Right ventricle myocardium inferior (tissue), 1 donor: ENCODE results near the gene LIMS2. TPM values are rescaled to one million over a fixed set of nuclear protein-coding genes. Genes with fewer than 3 reads are reported as not detected.

ENCODE experiments used
- ATAC-seq: fragments of 200-7000 bp; cut with Tn5 transposase; one replicate; pipeline ENCODE4 v1.9.1; 2020; ENCODE audit warnings: mild to moderate bottlenecking, moderate library complexity
- DNase-seq: peaks from one replicate; pipeline ENCODE4 v3.0.0; 2021; ENCODE audit errors: missing footprints
- intact Hi-C: fragments of 100-400 bp; cut with DNase I; formaldehyde crosslinking; loops from one replicate; pipeline ENCODE4 v1.11.0; 2022
- total RNA-seq: library from RNA; stranded (reverse); fragmentation: NEBNext Ultra II Directional; extraction: Animal tissue kit (Norgen Biotek cat#: 25700); gene quantifications from one replicate; pipeline ENCODE4 v1.2.1, GENCODE V29; 2021
- donor health status: DM: no; HTN: yes; CAD: no; lungs with severe emphysema.

LIMS2 gene
- total RNA-seq, 1 donor from 2014 or later = 260 TPM

DNA sequence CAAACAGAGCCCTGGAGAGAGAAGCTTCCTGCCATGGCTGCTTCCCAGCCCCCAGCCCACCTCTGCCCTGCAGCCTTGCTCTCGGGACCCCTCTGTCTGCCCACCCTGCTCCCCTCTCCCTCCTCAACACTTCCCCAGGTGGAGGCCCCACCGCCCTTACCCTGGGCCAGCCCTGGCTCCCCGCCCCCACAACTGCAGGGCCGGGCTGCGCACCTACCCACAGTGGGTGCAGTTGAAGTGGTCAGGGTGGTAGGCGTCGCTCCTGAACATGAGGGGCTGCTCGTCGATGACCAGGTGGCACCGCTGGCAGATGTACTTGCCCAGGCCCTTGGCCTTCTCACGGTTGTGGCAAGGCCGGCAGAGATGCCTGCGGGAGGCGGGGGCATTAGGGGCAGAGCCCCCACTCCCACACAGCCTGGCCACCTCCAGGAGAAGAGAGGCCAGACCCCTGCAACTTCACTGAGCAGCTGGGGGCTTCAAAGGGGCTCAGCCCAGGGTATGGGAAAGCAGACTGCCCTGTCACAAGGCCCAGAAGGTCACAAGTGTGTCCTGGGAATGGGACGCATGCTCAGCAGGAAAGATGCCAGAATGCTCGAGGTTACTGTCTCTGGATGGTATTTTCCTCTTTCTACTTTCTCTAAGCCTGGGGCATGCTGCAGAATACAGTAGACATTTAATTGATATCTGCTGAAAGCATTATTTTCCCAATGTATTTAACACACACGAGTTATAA is 32.5 kb downstream of the LIMS2 start:
- no peak for DNase-seq
- intact Hi-C loops = no loop called here
- no peak for ATAC-seq

DNA sequence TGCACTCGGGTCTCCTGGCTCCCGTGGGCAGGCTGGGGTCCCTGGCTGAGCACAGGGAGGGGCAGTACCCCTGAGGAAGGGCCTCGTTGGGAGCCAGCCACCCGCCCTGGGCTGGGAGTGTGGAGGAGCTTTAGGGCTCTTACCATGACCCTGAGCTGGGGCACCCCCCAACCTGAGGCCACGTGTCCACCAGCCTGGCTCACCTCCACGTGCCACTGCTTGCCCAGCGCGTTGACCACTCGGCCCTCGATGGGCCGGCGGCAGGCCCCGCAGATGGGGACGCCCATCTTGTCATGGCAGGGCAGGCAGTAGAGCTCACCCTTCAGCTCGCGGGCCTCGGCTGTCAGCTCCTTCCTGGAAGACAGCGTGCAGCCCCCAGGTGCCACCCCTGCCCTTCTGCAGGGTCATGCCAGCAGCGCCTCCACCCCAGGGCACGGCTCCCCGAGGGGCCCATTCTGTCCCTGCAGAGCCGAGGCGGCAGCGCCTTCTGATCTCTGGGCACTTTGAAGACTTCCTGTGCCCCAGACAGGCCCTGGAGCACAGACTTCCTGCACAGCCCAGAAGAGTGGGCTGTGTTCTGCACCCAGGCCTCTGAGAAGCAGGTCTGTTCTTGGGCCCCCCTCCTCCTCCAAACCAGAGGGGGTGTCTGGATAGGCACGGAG is 33.4 kb downstream of the LIMS2 start:
- DNase-seq = no peak
- ATAC-seq = no peak
- intact Hi-C loops = no loop called here

- intact Hi-C loops = no loop called here
- DNase-seq (no peak), ATAC-seq (no peak)
Observed at GRCh38 chr2:127641133-127641532, 34.2 kb downstream of the LIMS2 start.

DNA sequence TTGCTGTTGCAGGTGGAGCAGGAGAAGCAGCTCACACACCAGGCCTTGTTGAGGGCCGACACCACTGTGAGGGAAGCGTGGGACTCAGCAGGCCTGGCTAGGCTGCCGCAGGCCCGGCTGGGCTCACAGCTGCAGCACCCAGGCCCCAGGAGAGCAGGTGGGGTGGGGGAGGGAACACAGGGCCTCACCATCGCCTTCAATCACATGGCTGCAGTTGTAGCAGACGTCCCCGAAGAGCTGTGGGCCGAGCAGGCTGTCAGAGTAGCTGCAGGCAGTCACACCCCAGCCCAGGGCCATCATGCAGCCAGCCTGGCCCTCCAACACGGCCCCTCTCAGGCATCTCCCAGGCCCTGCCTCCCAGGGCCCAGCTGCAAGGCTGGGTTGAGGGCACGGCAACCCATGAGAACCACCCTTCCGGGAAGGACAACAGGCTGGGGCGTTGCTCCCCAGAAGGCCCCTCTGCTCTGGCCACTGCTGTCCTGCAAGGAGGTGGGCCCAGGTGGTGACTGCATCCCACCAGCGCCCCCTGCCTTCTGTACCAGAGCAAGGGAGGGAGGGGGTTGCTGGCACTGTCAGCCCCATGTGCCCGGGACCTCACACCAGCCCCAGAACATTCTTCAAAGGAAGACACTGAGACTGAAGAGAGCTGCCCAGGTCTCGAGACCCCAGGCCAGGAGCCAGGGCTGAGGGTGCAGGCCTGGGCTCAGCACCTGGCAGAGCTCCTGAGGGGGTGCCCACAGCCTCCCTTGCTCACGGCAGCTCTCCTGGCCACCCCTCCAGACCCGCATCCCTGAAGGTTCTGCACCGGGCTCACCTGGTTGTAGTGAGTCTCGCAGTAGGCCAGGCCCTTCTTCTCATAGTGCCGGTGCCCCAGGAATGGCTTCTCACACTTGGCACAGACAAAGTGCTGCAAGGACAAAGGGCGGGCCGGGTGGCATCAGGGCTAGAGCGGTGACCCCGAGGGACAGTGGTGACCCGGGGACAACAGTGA is 35.0 kb downstream of the LIMS2 start:
- DNase-seq (no peak), ATAC-seq (no peak)
- intact Hi-C loops = no loop called here

DNA sequence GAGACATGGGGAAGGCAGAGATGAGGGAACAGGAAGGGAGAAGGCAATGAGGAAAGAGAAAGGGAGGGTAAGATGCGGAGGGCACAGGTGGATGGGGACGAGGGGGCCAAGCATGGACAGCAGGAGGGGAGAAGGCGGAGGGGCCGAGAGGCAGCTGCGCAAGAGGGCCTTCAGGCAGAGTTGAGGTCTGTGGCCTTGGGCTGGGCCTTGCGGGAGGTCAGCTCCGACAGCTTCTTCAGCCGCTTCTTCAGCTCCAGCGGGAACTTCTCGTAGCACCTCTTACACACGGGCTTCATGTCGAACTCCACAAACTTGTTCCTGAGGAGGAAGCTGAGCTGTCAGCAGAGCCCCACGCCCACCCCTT is 36.2 kb downstream of the LIMS2 start:
- ATAC-seq (no peak), DNase-seq (no peak)
- intact Hi-C loops = loop anchor here (5.0 kb wide), 1 partner anchor 33 kb away; no protein-coding TSS in a partner anchor

GRCh38 chr2:127638361-127639110 is 36.8 kb downstream of the LIMS2 start:
- no peak for ATAC-seq
- intact Hi-C loops = loop anchor here (5.0 kb wide), 1 partner anchor 34 kb away; no protein-coding TSS in a partner anchor
- DNase-seq = no peak

GRCh38 chr2:127637725-127638252 is 37.5 kb downstream of the LIMS2 start:
- intact Hi-C loops = loop anchor here (5.0 kb wide), 1 partner anchor 35 kb away; no protein-coding TSS in a partner anchor

GRCh38 chr2:127637236-127637630 is 38.1 kb downstream of the LIMS2 start:
- intact Hi-C loops = loop anchor here (5.0 kb wide), 1 partner anchor 35 kb away; no protein-coding TSS in a partner anchor
- ATAC-seq (no peak), DNase-seq (no peak)

More at GRCh38 chr2:127637725-127638252, 37.5 kb downstream of the LIMS2 start:
- DNase-seq (no peak), ATAC-seq (peak; percentile 9)

- DNase-seq = no peak
- intact Hi-C loops = loop anchor here (5.0 kb wide), 1 partner anchor 36 kb away; no protein-coding TSS in a partner anchor
- no peak for ATAC-seq
Observed at GRCh38 chr2:127636248-127637235, 38.8 kb downstream of the LIMS2 start.

DNA sequence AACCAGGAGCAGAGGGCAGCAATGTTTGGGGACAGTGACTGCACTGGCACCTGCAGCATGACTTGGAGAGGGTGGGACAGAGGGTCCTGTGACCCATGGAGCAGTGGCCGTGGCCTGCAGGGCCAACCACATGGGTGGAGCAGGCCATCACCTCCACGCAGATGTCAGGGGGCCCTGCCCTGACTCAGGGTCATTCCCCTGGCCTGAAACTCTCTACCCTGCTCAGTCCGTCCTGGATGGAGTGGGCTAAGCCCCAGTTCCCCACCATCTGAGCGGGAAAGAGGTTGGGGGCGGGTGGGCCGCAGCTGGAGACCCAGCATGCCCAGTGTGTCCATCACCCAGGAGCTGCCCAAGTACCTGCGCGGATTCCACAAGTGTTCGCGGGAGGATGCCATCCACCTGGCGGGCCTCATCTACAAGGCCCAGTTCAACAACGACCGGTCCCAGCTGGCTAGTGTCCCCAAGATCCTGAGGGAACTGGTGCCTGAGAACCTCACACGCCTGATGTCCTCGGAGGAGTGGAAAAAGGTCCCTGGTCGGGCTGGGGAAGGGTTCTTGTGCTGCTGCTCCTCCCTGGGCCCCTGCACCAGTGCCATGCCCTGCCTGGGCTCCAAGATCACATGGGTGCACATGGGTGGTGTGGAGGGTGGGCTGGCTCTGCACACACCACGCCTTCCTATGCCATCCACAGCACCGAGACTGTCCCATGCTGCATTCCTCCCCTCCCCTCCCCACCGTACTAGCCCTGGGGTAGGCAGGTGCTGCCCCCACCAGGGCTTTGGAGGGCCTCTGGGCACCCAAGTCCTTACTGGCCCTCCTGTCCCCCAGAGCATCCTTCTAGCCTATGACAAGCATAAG is 39.7 kb downstream of the LIMS2 start:
- intact Hi-C loops = loop anchor here (5.0 kb wide), 1 partner anchor 37 kb away; no protein-coding TSS in a partner anchor
- DNase-seq (no peak), ATAC-seq (no peak)

DNA sequence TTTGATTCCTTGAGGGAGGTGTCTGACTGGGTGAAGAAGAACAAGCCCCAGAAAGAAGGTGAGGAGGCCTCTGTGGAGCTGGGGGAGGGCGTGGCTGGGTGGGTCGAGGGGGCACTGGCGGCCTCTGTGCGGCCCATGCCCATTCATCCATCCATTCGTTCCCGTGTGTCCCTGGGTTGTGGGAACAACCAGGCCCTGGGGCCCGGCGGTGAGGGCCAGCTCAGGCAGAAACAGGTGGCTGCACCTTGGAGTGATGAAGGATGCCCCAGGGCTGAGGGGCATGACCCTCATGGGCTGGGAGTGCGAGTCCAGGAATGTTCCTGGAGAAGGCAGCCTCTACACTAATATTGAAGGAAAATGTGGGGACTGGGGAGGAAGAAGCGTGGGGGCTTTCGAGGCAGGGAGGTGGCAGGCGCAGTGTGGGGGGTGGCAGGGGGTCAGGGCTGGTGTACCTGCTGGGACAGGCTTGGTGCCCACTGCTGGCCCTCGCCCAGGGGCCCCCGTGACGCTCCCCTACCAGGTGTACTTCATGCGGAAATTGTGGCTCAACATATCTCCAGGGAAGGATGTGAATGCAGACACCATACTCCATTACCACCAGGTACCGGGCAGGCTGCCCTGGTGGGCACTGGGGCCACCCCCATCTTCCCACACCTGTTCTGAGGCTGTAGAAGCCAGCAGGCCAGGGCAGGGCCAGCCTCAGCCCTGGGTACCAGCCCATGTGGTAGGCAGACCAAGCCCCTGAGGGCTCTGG is 40.5 kb downstream of the LIMS2 start:
- DNase-seq = no peak
- intact Hi-C loops = loop anchor here (5.0 kb wide), 1 partner anchor 37 kb away; no protein-coding TSS in a partner anchor
- ATAC-seq = no peak

DNA sequence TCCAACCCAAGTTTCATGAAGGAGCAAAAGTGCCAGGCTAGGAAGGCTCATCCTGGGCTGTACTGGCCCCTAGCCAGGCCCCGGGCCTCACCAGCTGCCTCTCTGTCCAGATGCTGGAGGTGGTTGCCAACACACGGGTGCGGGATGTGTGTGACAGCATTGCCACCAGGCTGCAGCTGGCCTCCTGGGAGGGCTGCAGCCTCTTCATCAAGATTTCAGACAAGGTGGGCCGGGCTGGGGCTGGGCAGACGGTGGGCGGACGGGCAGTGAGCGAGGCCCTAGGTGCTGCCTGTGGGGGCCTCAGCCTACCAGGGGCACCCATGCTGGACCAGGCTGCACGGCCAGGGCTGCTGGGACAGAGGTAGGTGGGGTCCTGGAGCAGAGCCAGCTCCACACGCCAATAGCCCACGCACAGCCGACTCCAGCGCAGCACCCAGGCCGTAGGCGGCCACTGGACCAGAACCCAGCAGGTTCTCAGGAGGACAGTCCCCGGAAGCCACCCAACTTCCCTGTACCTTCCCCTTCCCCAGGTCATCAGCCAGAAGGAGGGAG is 41.2 kb downstream of the LIMS2 start:
- ATAC-seq = peak; percentile 7
- DNase-seq = no peak
- intact Hi-C loops = no loop called here

GRCh38 chr2:127633556-127634065 is 41.7 kb downstream of the LIMS2 start:
- ATAC-seq (no peak), DNase-seq (no peak)
- intact Hi-C loops = no loop called here

GRCh38 chr2:127632592-127633489 is 42.5 kb downstream of the LIMS2 start:
- ATAC-seq = no peak
- intact Hi-C loops = no loop called here
- no peak for DNase-seq
